Measurements from ENCODE around the gene NRCAM.

Gene NRCAM

DNA sequence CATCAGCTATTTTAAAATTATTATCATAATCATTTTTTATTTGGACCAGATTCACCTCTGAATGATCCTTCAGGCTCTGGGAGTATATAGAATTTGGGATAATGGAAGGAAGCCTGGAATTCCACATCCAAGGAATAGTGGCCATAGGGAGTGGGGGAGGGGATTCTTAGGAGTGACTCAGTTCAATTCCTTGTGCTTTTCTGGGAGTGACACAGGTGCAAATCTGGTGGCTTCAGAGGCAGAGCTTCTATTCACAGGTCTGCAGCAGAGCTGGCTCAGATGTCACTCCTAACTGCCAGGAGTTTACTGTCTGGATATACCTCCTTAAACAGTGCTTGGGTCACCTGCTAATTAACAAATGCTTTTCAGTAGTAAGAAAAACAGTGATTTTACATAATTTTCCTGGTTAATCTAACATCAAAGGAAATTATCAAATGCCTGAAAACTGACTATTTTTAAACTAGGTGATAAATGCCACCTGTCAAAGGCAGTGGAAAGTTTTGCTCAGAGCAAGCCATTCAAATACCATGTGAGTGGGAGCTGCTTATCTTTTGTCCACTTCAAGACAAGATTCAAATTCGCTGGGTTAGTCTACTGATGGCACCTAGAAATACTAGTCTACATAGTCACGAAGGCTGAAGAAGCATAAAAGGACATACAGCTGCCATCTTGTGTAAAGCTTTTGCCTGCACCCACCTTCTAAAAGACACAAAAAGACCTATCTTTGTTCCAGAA, 219.4 kb downstream of the NRCAM start:
- FAIRE-seq: no peak

DNA sequence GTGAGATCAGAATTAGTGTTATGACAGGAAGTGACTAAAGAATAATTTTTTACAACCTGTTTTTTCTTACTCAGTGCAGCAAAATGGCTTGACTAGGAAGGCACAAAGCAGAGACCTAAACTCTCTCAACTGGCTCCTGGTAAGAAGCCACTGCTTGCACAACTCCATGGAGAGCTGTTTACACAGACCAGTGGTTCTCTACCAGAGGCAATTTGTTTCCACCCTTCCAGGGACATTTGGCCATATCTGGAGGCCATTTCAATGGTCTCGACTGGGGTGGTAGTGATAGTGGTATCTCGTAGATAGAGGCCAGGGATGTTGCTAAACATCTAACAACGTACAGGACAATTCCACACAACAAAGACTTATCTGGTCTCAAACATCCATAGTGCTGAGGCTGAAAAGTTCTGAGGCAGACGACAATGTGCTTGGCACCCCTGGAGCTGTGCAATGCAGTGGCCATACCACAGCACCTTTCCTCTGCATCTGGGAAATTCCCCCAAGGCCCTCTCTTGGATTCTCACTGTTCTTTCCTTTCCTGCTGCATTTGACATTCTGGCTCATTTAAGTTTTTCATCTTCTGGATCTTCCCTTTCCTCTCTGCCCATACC, 220.7 kb downstream of the NRCAM start:
- FAIRE-seq: no peak

DNA sequence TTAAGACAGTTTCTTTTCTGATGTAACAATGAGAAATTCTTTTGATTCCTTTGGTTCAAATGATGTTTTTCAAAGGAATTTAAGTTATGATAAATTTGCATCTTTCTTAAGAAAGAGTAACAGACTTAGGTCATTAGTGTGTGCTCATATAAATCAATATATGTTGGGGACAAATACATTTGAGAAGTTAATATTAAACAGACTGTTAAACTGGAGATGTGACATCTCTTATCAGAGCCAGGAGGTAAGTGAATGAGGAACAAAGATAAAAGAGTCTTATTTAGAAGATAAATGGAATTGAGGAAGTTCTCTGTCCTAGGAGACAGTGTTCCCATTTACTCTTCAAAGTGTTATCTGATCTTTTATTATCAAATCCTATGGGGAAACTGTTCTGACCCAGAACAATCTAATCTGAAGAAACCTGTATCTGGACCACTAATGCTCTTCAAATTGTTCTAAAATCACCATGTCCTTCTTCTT, 221.2 kb downstream of the NRCAM start:
- no peak for FAIRE-seq

- no peak for FAIRE-seq
Observed at GRCh38 chr7:108234281-108234680, 222.0 kb downstream of the NRCAM start.

DNA sequence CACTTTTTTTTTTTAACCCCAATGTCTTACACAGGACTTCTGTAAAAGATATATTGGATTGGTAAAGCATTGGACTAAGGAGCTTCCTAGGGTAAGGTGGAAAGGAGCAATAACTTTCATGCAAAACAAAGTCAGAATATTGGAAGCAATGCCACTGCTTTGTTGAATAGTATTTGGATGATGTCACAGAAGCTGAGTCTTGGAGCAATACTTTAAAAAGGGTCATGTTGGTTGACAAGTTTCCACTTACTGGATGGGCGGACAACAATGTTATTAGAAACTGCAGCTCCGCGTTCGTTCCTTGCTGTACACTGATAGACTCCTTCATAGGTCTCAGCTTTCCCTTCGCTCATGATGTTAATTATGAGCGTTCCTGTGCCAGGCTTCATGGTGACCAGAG, 224.2 kb downstream of the NRCAM start:
- no peak for FAIRE-seq

DNA sequence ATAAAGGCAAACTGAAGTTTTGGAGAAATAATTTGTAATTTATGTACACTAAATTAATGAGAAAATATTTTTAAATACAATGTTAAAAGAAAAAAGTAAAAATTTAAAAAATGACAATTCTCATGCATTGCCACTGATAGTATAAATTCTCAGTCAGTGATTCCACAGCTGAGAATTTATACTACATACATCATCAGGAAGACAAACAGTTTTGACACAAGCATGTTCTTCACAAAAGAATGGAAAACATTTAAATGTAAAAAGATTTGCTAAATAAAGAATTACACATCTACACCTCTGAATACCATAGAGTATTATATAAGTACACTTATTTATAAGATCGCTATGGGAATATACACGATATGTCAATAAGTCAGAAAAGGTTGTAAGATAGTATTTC, 225.0 kb downstream of the NRCAM start:
- peak; percentile 36 for FAIRE-seq

DNA sequence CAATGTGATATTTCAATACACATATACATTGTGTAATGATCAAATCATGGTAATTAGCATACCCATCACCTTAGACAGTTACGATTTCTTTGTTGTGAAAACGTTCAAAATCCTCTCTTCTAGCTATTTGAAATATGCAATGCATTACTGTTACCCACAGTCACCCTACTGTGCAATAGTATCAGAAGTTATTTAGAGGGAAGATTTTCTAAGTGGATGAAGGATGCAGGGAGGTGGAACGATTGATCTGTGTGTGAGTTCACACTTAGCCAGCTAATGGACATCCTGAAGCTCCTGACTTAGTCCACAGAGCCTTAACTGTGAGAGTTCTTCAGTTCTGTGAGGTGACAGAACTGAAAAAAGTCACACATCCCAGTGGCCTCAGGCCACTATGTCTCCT, 228.9 kb downstream of the NRCAM start:
- no peak for FAIRE-seq

GRCh38 chr7:108226816-108227299, 229.4 kb downstream of the NRCAM start:
- no peak for FAIRE-seq

DNA sequence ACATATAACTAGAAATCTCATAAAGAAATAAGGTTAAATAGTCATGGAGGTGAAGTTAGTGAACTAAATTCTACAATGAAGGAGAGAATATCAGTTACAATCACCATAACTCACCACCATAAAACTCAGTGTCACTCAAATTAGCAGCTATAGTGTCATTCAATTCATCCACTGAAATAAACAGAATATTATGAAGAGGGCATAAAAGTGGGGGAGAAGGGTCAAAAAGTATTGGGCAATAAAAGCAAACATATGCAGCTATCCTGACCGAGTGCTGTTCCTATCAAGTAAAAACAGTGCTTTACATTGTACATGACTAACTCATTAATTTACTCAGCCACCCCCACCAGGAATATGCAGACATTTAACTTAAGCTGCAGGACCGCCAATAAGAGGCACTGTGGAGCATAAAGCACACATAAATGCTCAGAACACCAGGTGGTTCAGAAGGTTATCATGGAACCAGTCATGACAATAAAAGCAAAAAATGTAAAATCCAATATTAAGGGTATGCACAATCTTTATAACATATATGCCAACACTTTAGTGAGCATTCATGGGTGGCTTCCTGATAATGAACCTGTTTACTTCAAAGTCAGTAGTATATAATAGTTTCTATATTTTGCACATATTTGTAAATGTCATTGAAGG, 230.6 kb downstream of the NRCAM start:
- FAIRE-seq: no peak

GRCh38 chr7:108224387-108224786, 231.8 kb downstream of the NRCAM start:
- no peak for FAIRE-seq

GRCh38 chr7:108222236-108222892, 233.9 kb downstream of the NRCAM start:
- no peak for FAIRE-seq

DNA sequence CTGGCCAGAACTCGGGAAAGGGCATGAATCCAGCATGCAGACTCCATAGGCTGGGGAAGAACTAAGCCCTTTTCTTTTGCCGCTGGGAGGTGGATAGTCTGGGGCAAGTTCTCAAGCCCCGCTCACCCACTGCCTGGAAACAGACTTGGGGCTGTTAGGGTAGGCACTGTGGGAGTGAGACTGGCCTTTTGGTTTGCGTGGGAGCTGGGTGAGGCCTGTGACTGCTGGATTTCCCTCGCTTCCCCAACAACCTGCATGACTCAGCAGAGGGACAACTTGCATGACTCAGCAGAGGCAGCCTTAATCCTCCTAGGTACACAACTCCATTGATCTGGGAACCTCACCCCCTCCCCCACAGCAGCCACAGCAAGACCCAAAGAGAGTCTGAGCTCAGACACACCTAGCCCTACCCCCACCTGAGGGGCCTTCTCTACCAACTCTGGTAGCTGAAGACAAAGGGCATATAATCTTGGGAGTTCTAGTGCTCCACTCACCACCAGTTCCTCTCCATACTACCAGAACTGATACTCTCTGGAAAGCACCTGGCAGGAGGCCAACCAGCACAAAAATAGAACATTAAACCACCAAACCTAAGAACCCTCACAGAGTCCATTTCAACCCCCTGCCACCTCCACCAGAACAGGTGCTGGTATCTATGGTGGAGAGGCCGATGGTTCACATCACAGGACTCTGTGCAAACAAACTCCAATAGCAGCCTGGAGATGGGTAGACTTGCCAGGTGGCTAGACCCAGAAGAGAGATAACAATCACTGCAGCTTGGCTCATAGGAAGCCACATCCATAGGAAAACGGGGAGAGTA, 244.6 kb downstream of the NRCAM start:
- FAIRE-seq: no peak

DNA sequence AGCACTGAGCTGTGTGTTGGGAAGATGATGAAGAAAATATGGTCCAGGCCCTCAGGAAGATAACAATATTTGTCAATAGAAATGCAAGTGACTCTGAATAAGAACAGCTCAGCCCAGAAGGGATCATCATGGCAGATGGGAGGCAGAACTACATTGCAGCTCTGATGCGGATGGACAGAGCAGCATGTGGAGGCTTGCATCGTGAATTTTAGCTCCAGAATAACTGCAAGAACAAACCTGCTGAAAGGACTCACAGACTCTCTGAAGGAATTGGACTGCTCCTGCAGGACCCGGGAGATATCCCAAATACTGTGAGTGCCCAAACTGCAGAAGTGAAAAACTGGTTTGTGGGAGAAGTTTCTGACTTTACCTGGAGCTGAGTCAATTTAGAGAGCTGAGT, 245.4 kb downstream of the NRCAM start:
- FAIRE-seq: no peak

DNA sequence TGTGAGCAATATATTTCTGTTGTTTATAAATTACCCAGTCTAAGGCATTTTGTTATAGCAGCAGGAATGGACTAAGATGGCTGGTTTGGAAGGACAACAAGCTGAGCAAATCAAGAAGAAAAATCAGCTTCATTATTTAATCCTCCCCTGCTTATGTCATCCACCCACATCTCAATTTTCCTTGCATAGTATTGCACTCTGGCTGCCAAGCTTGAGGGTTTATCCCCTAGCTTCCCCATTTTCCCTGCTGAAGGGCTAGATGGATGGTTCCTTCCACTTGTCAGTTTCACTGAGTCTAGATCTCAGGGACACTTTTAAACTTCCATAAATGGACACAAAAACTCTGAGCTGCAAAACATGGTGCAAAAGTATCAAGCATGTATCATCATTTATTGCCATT, 250.9 kb downstream of the NRCAM start:
- no peak for FAIRE-seq

DNA sequence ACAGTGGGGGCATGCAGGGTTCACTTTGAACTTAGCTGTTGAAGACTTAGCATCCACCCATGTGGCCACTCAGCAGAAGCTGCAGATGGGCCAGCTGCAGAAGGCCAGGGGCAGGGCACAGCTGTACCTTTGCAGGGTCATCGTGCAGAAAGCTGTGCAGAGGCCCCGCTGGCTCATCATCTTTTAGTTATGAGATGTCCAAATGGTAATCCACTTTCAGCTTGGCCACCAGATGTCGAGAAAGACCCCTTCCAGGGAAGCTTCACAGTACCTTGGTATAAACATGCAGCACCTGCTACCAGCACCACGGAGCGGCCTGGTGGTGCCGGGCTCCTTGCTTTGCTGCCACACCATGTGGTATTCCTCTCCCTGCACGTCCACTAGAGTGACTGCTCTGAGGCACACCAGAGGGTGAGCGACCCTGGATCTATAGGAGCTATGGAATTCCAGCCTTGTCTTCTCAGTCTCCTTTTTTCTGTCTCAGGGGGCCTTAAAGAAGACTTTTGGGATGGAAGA, 251.9 kb downstream of the NRCAM start:
- FAIRE-seq: no peak

DNA sequence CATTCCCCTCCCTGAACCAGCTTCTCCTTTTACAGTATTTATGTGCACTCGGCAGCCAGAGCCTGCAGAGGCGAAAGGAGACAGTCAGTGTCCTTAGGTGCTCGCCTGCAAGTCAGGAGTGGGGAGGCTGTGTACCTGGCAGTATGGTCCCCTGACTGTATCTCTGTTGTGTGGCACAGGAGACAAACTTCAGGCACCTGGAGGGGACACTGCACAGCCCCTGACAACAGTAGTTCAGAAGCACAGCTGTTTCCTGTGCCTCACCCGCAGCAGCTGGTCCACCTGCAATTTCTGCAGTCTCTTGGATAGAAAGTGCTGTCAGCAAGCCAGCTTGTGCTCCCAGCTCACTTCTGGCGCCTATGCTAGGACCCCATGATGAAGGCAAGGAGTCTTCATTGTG, 252.7 kb downstream of the NRCAM start:
- no peak for FAIRE-seq

- FAIRE-seq: no peak
Observed at GRCh38 chr7:108202743-108203142, 253.5 kb downstream of the NRCAM start.

DNA sequence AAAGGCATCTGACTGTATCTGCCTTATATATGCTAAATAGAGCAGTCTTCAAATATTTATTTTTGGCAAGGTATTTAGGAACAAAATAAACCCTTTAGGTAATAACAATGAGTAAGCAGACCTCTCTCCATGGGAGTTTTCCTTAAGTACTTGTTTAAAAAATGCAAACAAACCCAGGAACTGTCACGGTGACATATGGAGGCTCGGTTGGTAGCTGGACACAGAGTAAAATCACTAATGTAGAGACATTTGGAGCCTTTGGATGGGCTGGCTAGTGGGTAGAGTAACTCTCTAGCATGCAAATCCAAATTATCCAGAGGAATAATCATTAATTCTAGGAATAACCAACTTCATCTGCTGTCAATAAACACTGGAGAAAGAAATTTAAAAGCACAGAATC, 254.5 kb downstream of the NRCAM start:
- no peak for FAIRE-seq

GRCh38 chr7:108200326-108200725, 255.9 kb downstream of the NRCAM start:
- FAIRE-seq: no peak

DNA sequence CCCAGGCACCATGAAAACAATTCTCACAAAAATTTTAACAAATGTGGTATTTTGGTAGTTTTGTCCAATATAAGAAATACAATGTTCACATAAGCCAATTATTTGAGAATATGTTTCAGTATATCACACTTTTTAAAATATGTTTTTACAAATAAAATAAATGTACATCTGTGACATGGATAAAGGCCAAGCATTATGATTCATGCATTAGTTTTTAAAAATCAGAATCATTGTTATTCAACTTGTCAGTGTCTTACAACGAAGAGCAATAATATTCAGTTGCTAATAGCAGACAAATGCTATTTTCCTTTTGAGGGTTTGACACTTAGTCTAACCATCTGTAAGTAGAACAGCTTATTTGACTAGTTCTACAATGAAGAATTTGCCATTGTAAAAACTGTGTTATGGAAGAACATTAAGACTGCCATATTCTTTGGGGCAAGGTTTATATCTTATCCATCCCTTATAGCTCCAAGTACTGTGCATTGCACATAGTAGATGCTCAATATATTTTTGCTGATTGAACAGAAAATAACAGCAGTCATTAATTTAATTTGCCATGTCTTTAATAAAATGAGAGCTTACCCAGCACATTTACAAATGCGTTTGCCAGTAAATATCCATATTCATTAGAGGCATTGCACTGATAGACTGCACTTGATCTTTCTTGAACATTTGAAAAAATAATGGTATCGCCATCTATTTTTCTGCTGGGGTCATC, 258.7 kb downstream of the NRCAM start:
- FAIRE-seq: no peak

- FAIRE-seq: no peak
Observed at GRCh38 chr7:108196004-108196403, 260.2 kb downstream of the NRCAM start.

All from colon (tissue), 2 donors.